Mucosa of stomach (tissue), 1 donor: ENCODE measurements around the gene ADARB2.

Source experiments
- H3K27me3 ChIP-seq: one replicate; pipeline ENCODE4 v1.7.0; 2013; ENCODE audit warnings: mild to moderate bottlenecking, low read length; ENCODE audit not compliant: control insufficient read depth, insufficient read depth
- H3K36me3 ChIP-seq: one replicate; pipeline ENCODE4 v1.7.0; 2013; ENCODE audit warnings: low read length; ENCODE audit not compliant: control insufficient read depth, insufficient read depth
- H3K4me1 ChIP-seq: one replicate; pipeline ENCODE4 v1.7.0; 2013; ENCODE audit warnings: mild to moderate bottlenecking, low read length; ENCODE audit not compliant: control insufficient read depth, insufficient read depth
- H3K4me3 ChIP-seq: one replicate; pipeline ENCODE4 v1.7.0; 2013; ENCODE audit warnings: low read length
- H3K9ac ChIP-seq: one replicate; pipeline ENCODE4 v1.7.0; 2013; ENCODE audit warnings: mild to moderate bottlenecking, low read length, moderate library complexity
- H3K9me3 ChIP-seq: one replicate; pipeline ENCODE4 v1.7.0; 2013; ENCODE audit warnings: mild to moderate bottlenecking, low read length, moderate library complexity; ENCODE audit not compliant: control insufficient read depth
- donor health status: Pancreatic carcinoma.

The ADARB2 gene

GRCh38 chr10:1408651-1409367, 328.5 kb downstream of the ADARB2 start:
- no peaks in the 10 kb centered on the region for H3K36me3 ChIP-seq
- H3K4me3 ChIP-seq, result no peak overlapping the region
- peaks cover 2% of the 10 kb centered on the region for H3K27me3 ChIP-seq
- peaks cover 19% of the 10 kb centered on the region for H3K4me1 ChIP-seq
- no peaks in the 10 kb centered on the region for H3K9me3 ChIP-seq
- no peak overlapping the region for H3K9ac ChIP-seq

GRCh38 chr10:1406967-1407945, 330.1 kb downstream of the ADARB2 start:
- no peaks in the 10 kb centered on the region for H3K27me3 ChIP-seq
- no peaks in the 10 kb centered on the region for H3K9me3 ChIP-seq
- no peak overlapping the region for H3K9ac ChIP-seq
- peaks cover 19% of the 10 kb centered on the region for H3K4me1 ChIP-seq
- no peaks in the 10 kb centered on the region for H3K36me3 ChIP-seq
- no peak overlapping the region for H3K4me3 ChIP-seq

GRCh38 chr10:1406132-1406966, 331.0 kb downstream of the ADARB2 start:
- Histone ChIP-seq H3K4me1 (peaks cover 19% of the 10 kb centered on the region), H3K9me3 (no peaks in the 10 kb centered on the region), H3K27me3 (no peaks in the 10 kb centered on the region), H3K9ac (no peak overlapping the region), H3K4me3 (no peak overlapping the region), H3K36me3 (no peaks in the 10 kb centered on the region)

- Histone ChIP-seq H3K9me3 (no peaks in the 10 kb centered on the region), H3K4me1 (peaks cover 19% of the 10 kb centered on the region), H3K9ac (no peak overlapping the region), H3K36me3 (no peaks in the 10 kb centered on the region), H3K4me3 (no peak overlapping the region), H3K27me3 (no peaks in the 10 kb centered on the region)
These were observed 332.7 kb downstream of the ADARB2 start for GRCh38 chr10:1404323-1405260.

GRCh38 chr10:1403508-1404322, 333.6 kb downstream of the ADARB2 start:
- H3K4me3 ChIP-seq, result no peak overlapping the region
- peaks cover under 1% of the 10 kb centered on the region for H3K27me3 ChIP-seq
- H3K9me3 ChIP-seq, result no peaks in the 10 kb centered on the region
- no peak overlapping the region for H3K9ac ChIP-seq
- H3K4me1 ChIP-seq, result peaks cover 19% of the 10 kb centered on the region
- H3K36me3 ChIP-seq, result no peaks in the 10 kb centered on the region

- Histone ChIP-seq H3K4me1 (peaks cover 19% of the 10 kb centered on the region), H3K9ac (no peak overlapping the region), H3K27me3 (peaks cover 6% of the 10 kb centered on the region), H3K9me3 (no peaks in the 10 kb centered on the region), H3K36me3 (no peaks in the 10 kb centered on the region), H3K4me3 (no peak overlapping the region)
These were observed 334.4 kb downstream of the ADARB2 start for GRCh38 chr10:1402816-1403507.

GRCh38 chr10:1402016-1402770, 335.1 kb downstream of the ADARB2 start:
- no peaks in the 10 kb centered on the region for H3K36me3 ChIP-seq
- H3K9ac ChIP-seq, result no peak overlapping the region
- H3K4me1 ChIP-seq, result peaks cover 19% of the 10 kb centered on the region
- H3K27me3 ChIP-seq, result peaks cover 6% of the 10 kb centered on the region
- no peaks in the 10 kb centered on the region for H3K9me3 ChIP-seq
- no peak overlapping the region for H3K4me3 ChIP-seq

- Histone ChIP-seq H3K9me3 (no peaks in the 10 kb centered on the region), H3K9ac (no peak overlapping the region), H3K36me3 (no peaks in the 10 kb centered on the region), H3K4me3 (no peak overlapping the region), H3K4me1 (peaks cover 10% of the 10 kb centered on the region), H3K27me3 (peaks cover 6% of the 10 kb centered on the region)
These were observed 336.0 kb downstream of the ADARB2 start for GRCh38 chr10:1401071-1401965.
